HG03575 (cell line): ENCODE measurements around the gene REC114.
"Not testable (repeated sequence)": the region's sequence is repeated elsewhere in the genome, so short reads cannot be mapped to it uniquely, and the experiment has no call there.

ENCODE experiments used
- ATAC-seq: cut with Tn5 transposase; IDR thresholded peaks from one replicate; pipeline ENCODE4 v1.9.1; 2021; ENCODE audit not compliant: unreplicated experiment, insufficient number of reproducible peaks, low FRiP score; ENCODE audit errors: extremely low read depth

REC114 gene

GRCh38 chr15:73442968-73443367, at the start of gene REC114:
Gene REC114 (plus strand): TSS chr15:73443164. CDS start chr15:73443186, 22 bp downstream.
- ATAC-seq, result no peak

GRCh38 chr15:73393336-73393735, 49.6 kb upstream of the REC114 start:
- no peak for ATAC-seq

DNA sequence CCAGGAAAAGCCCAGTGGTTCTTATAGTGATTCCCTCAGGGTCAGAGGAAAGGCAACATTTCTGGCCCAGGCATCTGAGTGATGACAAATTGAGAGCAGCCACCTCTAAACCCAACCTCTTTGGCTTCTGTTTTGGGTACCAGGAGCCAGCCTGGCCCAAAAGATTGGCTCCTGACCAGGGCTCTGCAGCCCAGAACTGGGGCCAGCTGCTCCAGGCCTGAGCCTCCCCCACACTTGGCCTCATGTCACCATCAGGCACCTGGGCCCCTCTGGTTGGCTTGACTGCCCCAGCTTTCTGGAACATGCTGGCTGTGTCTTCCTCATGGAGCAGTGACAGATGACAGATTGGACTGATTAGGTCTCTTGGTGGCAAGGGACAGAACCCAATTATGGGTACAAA, 48.2 kb upstream of the REC114 start:
- no peak for ATAC-seq

DNA sequence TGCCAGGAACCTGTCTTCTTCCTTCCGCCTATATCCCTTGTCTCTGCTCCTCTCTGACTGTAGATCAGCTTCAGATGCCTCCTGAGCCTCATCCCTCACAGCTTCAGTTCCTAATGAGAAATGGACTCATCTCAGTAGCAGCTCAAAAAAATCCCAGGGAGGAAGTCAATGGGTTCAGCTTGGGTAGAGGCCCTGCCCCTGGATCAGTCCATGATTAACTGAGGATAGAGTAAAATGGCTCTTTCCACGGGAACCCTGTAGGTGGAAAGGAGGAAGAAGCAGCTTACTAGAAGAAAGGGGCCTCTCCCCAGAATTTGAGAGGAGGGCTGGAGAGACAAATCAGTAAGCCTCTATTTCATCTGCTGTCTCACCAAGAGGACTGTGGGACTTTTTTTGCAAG, 47.3 kb upstream of the REC114 start:
- no peak for ATAC-seq

DNA sequence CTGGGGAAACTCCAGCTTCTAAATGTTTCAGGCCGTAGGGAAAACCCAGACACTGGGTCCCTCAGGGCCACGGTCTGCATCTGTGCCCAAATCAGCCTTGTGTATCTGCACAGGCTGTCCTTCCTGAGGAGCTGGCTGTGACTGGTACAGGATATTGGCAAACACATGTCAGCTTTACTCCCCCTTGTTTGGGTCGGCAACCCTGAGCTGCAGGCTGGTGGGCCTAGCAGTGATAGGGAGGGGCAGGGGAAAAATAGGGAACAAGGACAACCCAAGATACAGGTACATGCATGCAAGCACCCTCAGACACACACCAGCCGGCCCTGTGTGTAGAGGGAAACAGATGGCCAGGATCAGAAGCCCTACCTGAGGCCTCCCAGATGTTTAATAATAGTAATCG, 45.5 kb upstream of the REC114 start:
- ATAC-seq, result no peak

DNA sequence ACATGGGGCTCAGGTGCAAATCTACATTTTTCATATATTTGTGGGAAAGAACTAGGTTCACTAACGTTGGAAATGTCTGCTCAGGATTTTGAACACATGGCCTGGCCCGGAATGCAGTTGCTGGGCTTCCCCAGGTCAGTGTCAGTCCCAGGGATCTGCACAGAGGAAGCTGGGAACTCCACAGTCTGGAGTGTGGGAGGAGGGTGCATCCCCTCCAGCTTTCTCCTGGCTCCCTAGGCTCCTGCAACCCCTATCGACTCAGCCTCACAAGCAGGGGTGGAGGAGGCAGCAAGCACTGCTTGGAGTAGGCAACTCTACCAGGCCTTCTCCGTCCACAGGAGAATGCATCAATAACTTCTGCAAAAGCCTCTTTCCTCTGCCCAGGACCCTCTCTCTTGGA, 44.1 kb upstream of the REC114 start:
- no peak for ATAC-seq

DNA sequence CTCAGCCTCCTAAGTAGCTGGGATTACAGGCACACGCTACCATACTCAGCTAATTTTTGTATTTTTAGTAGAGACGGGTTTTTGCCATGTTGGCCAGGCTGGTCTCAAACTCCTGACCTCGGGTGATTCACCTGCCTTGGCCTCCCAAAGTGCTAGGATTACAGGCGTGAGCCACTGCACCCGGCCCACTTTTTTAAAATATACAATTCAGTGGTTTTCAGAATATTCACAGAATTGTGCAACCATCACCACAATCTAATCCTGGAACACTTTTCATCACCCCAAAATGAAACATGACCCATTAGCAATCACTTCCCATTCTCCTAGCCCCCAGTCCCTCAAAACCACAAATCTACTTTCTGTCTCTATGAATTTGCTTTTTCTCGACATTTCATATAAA, 42.7 kb upstream of the REC114 start:
- ATAC-seq, result not testable (repeated sequence)

DNA sequence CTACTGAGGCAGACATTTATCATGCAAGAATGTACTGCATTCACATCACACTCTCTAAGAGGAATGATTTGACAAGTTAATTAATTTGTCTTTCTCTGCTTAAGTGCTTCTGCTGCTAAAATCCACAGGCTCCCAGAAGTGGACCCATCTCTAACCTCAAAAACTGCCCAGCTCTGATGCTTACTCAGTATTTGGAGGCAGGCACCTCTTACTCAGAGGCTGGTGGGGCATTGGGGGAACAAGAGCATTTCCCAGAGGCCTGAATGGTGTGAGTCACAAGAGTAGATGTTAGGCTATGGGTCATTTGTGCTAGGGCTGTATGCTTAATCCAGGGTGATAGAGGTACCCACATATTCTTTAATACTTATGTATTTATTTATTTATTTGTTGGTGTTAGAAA, 39.8 kb upstream of the REC114 start:
- ATAC-seq, result no peak

DNA sequence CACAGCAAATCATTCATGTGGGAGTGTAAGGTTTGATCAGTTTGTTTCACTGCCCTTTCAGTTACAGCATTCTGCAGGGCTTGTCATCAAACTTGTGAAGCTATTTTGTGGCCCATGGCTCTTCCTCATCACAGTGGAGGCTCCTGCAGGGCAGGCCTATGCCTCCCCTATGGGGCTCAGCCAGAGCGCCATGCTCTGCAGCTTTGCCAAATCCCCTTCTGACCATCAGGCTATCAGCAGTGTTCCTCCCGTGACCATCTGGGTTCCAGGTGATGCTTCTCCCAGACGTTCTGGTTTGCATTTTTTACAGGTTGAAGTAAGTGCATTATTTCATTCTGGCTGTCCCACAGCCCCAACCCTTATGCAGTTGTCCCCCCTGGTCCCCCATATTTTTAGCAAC, 28.1 kb upstream of the REC114 start:
- ATAC-seq, result no peak

DNA sequence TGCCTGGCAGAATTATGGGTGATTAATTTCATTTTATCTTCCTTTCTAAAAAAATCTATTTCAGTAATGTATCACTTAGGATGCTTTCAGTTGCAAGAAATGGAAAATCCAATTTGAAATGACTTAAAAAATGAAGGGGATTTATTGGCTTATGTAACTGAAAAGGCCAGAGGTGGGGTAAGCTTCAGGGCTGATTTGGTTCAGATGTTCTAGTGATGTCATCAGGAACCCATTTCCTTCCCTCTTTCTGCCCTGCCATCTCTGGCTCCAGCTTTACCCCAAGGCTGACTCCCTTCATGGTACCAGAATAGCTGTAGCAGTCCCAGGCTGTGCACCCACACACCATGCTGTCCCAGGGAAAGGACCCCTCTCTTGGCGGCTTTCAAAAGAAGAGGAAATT, 18.5 kb upstream of the REC114 start:
- ATAC-seq, result no peak

GRCh38 chr15:73425510-73425909, 17.5 kb upstream of the REC114 start:
- no peak for ATAC-seq

GRCh38 chr15:73426323-73426994, 16.5 kb upstream of the REC114 start:
- ATAC-seq, result no peak

DNA sequence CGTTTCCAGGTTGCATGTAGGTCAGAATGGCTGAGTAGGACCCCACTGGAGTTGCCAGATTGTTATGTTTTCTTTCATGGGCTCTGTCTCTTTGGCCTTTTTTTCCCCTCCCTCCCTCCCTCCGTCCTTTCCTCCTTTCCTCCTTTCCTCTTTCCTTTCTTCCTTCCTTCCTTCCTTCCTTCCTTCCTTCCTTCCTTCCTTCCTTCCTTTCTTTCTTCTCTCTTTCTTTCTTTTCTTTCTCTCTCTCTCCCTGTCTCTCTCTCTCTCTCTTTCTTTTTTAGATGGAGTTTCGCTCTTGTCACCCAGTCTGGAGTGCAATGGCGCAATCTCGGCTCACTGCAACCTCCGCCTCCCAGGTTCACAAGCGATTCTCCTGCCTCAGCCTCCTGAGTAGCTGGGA, 11.6 kb upstream of the REC114 start:
- ATAC-seq, result not testable (repeated sequence)

- ATAC-seq, result no peak
Measured at GRCh38 chr15:73433873-73434272, 9.1 kb upstream of the REC114 start.

DNA sequence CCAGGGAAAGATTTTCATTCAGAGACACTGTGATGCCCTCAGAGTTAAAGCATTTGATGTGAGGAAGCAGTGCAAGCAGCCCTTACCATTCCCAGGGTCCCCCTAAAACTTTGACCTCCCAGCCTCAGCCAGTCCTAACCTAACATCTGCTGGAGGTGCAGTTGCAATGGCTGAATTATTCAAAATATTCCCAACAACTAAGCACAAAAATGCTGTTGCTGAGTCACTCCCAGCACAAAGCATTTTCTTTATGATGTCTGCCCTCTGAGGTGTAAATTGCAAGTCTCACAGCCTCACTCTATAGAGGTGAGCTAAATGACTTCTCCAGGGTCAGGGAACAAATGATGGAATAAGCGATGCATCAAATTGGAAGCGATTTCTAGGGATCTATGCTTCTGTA, 6.4 kb upstream of the REC114 start:
- ATAC-seq, result no peak

DNA sequence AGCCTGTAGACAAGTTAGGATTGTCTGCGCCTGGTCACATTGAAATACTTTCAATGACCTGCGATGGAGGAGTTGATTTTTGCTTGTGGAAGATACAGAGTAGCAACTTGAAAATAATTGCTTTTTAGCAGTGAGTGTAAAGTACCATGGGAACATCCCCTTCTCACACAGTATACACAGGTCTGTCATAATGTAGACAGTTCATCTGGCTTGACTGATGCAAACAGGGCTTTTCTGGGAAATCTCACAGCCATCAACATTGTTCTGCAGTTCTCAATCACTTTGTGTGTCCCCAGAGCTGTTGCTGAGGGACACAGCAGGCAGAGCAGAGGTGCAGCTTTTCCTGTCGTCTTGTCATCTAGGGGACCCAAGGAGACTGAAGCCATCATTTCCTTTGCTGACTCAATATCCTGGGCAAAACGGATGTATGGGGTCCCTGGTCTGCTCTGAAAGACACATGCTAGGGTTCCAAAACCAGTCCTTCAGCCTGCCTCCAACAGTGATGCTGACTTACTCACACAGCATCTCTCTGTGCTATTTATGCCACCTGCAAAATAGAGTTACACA, 5.3 kb upstream of the REC114 start:
- ATAC-seq, result no peak

DNA sequence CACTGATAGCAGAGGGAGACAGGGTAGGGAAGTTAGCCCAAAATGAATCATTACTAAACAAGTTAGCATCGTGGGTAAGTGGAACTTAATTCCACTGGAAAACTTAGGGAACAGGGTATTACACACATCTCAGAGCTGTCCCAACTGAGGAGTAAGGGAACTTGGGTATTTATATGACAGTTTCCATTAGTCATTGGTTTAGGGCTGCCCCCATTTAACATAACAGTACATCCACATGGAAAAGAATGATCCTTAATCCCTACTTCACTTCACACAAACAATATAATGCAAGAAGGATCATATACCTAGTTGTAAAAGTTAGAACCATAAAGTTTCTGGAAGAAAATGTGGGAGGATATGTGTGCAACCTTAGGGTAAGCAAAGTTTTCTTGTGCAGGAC, 4.3 kb upstream of the REC114 start:
- no peak for ATAC-seq

GRCh38 chr15:73440571-73440970, 2.4 kb upstream of the REC114 start:
- no peak for ATAC-seq

DNA sequence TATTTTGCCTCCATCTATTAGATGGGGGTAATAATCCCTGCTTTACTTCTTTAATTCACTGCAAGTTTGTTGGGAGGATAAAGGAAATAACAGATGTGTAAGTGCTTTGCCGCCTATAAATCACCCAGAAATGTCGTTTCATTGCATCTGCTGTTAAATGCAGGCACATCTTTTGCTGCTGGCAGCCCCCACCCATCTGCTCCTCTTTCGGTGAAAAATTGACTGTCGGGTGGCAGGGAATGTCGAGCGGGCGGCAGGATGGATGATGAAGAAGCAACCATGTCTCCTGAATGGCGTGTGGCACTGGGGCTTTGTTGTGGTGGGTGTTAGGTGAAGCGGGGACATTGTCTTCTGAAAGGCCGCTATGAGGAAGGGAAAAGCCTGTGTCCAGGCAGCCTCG, 543 bp upstream of the REC114 start:
- ATAC-seq, result no peak

- not testable (repeated sequence) for ATAC-seq
Measured at GRCh38 chr15:73447471-73447870, 4.5 kb downstream of the REC114 start.

- not testable (repeated sequence) for ATAC-seq
Measured at GRCh38 chr15:73448158-73448758, 5.3 kb downstream of the REC114 start.
